WTC11 (cell line): ENCODE results near the gene ARMH1.

ENCODE experiments used
- CTCF ChIP-seq: fragments of 200-600 bp; IDR thresholded peaks from 2 replicates; pipeline ENCODE4 v1.8.0; 2022; ENCODE audit warnings: antibody characterized with exemption
- PRRX2 ChIP-seq: fragments of 250-450 bp; sonication (Bioruptor Pico); IDR thresholded peaks from 2 replicates; pipeline ENCODE4 v1.8.0; 2021; ENCODE audit warnings: mild to moderate bottlenecking
- ZBTB43 ChIP-seq: sonication (generic); formaldehyde crosslinking; IDR thresholded peaks from 2 replicates; pipeline ENCODE4 v1.8.1; 2023; ENCODE audit warnings: mild to moderate bottlenecking, missing genetic modification reagents
- ZNF416 ChIP-seq: fragments of 250-450 bp; sonication (Bioruptor Pico); IDR thresholded peaks from 2 replicates; pipeline ENCODE4 v1.9.0; 2021; ENCODE audit warnings: mild to moderate bottlenecking, inconsistent platforms
- TF ChIP-seq, protein P1 (sequence below): sonication (generic); formaldehyde crosslinking; IDR thresholded peaks from 2 replicates; pipeline ENCODE4 v1.8.1; 2023; ENCODE audit warnings: mild to moderate bottlenecking, missing genetic modification reagents, moderate library complexity
- TF ChIP-seq, protein P2 (sequence below): sonication (generic); formaldehyde crosslinking; conservative IDR thresholded peaks from 2 replicates; pipeline ENCODE4 v1.8.1; 2023; ENCODE audit warnings: mild to moderate bottlenecking, low read depth, missing genetic modification reagents, moderate library complexity
- TF ChIP-seq, protein P3 (sequence below): sonication (generic); formaldehyde crosslinking; IDR thresholded peaks from 2 replicates; pipeline ENCODE4 v1.8.1; 2022; ENCODE audit warnings: mild to moderate bottlenecking, moderate library complexity, missing genetic modification reagents
- TF ChIP-seq, protein P4 (sequence below): sonication (generic); formaldehyde crosslinking; IDR thresholded peaks from 2 replicates; pipeline ENCODE4 v1.8.0; 2022; ENCODE audit warnings: mild to moderate bottlenecking, missing genetic modification reagents

GRCh38 chr1:44724296-44724954 lies 49.9 kb downstream of the ARMH1 start:
- TF ChIP-seq, protein P1, sequence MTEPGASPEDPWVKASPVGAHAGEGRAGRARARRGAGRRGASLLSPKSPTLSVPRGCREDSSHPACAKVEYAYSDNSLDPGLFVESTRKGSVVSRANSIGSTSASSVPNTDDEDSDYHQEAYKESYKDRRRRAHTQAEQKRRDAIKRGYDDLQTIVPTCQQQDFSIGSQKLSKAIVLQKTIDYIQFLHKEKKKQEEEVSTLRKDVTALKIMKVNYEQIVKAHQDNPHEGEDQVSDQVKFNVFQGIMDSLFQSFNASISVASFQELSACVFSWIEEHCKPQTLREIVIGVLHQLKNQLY: no peak
- no peak for TF ChIP-seq ZNF416 (CRISPR knock-in tag)
- no peak for TF ChIP-seq CTCF
- TF ChIP-seq, protein P2, sequence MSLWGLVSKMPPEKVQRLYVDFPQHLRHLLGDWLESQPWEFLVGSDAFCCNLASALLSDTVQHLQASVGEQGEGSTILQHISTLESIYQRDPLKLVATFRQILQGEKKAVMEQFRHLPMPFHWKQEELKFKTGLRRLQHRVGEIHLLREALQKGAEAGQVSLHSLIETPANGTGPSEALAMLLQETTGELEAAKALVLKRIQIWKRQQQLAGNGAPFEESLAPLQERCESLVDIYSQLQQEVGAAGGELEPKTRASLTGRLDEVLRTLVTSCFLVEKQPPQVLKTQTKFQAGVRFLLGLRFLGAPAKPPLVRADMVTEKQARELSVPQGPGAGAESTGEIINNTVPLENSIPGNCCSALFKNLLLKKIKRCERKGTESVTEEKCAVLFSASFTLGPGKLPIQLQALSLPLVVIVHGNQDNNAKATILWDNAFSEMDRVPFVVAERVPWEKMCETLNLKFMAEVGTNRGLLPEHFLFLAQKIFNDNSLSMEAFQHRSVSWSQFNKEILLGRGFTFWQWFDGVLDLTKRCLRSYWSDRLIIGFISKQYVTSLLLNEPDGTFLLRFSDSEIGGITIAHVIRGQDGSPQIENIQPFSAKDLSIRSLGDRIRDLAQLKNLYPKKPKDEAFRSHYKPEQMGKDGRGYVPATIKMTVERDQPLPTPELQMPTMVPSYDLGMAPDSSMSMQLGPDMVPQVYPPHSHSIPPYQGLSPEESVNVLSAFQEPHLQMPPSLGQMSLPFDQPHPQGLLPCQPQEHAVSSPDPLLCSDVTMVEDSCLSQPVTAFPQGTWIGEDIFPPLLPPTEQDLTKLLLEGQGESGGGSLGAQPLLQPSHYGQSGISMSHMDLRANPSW (CRISPR knock-in tag): no peak
- no peak for TF ChIP-seq PRRX2 (CRISPR knock-in tag)
- no peak for TF ChIP-seq ZBTB43 (CRISPR knock-in tag)
- TF ChIP-seq, protein P3, sequence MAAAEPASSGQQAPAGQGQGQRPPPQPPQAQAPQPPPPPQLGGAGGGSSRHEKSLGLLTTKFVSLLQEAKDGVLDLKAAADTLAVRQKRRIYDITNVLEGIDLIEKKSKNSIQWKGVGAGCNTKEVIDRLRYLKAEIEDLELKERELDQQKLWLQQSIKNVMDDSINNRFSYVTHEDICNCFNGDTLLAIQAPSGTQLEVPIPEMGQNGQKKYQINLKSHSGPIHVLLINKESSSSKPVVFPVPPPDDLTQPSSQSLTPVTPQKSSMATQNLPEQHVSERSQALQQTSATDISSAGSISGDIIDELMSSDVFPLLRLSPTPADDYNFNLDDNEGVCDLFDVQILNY: no peak
- TF ChIP-seq, protein P4, sequence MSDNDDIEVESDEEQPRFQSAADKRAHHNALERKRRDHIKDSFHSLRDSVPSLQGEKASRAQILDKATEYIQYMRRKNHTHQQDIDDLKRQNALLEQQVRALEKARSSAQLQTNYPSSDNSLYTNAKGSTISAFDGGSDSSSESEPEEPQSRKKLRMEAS: no peak
